NCI-H1105 treated with DMSO at 0.1 percent for 48 hours (cell line): ENCODE measurements around the gene SLC22A23.

Source experiments
- DNase-seq: peaks from one replicate; lab custom pipeline; 2025; lab: John Stamatoyannopoulos, UW

SLC22A23 gene, protein sequence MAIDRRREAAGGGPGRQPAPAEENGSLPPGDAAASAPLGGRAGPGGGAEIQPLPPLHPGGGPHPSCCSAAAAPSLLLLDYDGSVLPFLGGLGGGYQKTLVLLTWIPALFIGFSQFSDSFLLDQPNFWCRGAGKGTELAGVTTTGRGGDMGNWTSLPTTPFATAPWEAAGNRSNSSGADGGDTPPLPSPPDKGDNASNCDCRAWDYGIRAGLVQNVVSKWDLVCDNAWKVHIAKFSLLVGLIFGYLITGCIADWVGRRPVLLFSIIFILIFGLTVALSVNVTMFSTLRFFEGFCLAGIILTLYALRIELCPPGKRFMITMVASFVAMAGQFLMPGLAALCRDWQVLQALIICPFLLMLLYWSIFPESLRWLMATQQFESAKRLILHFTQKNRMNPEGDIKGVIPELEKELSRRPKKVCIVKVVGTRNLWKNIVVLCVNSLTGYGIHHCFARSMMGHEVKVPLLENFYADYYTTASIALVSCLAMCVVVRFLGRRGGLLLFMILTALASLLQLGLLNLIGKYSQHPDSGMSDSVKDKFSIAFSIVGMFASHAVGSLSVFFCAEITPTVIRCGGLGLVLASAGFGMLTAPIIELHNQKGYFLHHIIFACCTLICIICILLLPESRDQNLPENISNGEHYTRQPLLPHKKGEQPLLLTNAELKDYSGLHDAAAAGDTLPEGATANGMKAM

DNA sequence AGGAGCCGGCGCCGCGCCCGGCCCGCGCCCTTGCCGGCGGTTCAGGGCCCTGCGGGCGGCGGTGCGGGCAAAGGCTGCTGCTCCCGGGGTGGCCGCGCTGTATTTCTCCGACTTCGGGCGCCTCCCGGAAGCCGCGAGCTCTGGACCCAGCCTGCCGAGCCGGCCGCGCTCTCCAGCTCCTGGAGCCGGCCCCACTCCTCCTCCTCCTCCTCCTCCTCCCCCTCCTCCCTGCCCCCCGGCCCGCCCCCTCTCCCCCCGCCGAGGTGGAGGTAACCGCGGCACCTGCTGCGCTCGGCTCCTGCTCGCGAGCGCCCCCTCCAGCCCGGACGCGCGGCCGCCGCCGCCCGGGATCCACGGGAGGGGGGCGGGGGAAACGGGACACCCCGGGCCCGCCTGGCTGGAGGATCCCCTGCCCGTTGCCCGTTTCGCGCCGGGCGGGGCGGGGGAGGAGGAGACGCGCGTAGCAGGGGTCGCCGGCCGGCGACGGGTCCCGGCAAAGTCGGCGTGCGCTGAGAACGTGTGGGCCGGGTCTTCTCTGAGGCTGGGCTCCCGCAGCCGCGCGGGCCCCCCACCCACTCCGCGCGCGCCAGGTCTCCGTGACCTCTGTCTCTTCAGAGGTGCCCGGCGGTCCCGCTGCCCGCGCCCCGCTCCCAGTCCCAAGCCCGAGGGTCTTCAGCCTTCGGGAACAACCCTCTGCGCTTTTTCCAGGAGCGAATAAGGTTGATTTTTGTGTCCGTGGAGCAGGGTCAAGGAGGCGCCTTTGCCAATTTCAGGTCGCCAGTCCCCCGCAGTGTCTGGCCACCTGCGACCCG, at the start of gene SLC22A23:
Gene SLC22A23, minus strand, starts transcription at position 153 of the 812 bp plus-strand sequence. CDS start 491 bp downstream, outside the sequence.
- DNase-seq = peak; percentile 68

DNA sequence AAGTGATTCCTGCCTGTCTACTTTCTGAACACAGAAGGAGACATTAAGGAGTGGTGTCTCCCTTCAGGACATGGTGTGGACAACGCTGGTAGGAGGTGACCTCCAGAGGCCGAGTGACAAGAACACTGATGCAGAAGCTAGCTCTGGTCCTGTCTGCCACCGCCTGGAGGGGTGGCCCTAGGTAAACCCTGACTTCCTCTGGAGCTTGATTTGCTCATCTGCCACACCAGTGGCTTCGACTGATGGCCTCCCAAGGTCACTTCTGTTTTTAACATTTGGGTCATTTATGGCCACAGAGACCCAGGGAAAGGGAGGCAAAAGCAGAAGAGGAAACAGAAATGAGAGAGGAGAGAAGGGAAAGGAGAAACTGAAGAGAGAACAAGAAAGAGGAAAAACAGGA, 49.4 kb upstream of the SLC22A23 start:
- no peak for DNase-seq

DNA sequence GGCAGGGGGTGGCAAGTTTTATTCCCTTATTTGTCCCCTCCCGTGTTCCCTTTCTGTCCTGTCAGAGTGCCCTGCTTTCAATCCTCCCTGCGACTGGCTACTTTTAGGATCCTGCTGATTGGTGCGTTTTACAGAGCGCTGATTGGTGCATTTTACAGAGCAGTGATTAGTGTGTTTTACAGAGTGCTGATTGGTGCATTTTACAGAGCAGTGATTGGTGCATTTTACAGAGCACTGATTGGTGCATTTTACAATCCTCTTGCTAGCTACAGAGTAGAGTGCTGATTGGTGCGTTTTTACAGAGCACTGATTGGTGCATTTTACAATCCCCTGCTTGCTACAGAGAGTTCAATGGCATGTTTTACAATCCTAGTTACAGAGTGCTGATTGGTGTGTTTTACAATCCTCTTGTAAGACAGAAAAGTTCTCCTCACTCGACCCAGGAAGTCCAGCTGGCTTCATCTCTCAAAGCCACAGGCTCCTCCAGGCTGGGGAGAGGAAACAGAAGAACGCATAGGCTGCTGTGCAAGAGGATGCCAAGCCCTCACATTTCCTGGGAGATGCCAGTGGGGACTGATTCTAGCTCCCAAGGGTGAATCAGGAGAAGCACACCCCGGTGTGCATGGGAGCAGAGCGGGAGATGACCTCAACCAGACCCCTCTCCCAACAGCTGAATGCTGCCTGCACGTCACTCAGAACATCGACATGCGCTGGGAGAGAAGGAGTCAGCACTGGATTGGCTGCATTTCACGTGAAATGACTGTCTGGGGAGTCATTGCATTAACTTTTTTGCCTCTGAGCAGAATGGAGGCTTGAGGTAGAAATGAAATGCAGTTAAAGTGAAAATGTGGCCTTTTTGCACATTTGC, 48.3 kb upstream of the SLC22A23 start:
- no peak for DNase-seq

DNA sequence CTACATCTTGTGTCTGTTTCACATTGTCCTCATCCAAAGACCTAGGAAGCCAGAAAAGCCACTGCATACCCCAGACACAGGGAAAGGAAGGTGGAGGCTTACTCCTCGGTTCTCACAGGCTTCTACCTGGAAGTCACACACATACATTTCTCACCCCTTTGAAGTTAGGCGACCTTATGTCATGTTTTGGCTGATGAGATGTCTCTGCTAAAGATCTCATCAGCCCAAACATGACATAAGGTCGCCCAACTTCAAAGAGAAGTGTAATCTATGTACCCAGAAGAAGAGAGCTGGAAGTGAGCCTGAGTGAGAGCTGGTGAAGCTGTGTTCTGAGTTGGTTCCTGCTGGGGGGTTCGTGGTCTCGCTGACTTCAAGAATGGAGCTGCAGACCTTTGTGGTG, 47.5 kb upstream of the SLC22A23 start:
- no peak for DNase-seq

DNA sequence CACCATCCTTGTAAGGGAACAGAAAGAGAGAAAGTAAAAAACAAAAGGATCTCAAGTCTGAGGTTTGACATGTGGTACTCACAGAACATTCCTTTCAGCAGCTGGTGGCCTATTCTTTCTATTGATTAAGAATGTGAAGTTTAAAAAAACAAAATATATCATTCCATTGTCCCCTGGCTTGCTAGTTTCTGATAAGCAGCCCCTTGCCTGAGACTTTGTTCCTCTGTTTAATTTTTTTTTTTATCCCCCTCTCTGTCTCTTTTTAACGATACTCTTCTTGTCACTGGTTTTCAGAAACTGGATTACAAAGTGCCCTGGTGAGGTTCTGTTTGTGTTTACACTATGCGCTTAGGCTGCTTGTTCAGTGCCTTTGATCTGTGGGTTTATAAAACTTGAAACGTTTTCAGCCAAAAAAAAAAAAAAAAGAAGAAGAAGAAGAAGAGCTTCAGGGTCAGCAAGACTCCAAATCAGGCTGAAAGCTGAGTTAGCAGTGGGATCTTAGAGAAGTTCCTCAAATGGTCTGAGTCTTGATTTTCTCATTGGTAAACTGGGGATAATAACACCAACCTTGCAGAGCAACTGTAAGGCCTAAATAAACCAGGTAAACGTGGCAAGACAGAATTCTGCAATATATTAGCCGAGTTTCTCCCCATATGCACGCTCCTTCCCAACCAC, 45.1 kb upstream of the SLC22A23 start:
- DNase-seq = no peak

DNA sequence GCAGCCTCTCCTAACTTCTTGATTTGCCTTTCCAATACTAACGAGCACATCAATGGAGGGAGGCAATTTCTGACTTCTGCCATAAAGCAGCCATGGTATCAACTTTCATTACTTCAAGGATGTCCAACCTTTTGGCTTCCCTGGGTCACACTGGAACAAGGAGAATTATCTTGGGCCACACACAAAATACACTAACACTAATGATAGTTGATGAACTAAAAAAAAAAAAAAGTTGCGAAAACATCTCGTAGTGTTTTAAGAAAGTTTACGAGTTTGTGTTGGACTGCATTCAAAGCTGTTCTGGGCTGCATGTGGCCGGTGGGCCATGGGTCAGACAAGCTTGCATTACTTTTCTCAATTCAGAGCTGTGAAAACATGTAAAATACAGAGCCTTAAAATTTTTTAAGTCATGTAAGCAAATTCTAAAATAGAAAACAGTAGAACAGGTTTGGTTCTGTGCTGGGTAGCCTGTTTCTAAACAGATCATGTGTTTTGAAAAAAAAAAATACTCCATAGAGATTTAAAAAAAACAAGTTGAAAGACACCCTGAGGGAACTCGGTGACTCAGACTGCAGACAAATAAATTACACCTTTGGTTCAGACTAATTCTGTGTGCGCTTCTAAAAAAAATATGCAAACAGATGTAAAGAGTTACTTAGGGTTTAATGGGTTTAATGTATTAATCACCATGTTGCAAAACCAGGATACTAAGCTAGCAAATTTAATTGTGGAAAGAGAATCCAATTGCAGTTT, 43.6 kb upstream of the SLC22A23 start:
- peak; percentile 9 for DNase-seq

DNA sequence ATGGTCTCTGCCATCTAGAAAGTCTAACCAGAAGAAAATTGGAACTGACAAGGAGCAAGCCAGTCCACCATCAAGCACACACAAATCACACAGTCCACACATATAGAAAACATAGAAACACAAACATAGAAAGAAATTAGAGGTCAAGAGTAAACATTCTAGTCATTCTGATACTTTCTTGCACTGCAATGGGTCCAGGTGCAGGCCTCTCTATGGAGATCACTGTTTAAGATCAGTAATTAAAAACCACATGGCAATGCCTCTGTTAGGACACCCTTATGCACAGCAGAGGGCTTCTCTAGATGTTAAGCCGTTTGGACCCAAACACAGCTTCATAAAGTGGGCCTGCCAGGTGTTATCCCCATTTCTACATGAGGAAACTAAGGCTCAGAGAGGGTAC, 42.8 kb upstream of the SLC22A23 start:
- DNase-seq = no peak

DNA sequence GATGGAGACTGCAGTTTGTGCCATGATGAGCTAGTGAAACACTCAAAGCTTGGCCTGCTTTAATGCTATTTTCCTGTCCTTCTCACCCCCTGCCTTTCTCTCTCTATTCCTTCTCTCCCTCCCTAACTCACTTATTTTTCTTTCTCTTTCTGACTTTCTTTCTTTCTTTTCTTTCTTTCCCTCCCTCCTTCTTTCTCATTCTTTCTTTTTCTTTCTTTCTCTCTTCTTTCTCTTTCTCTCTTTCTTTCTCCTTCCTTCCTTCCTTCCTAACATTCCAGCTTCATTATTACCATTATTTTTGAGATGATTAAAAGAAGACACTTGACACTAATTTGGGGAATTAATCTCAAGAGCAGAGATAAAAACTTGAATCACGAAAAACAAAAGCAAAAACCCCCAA, 39.5 kb upstream of the SLC22A23 start:
- DNase-seq = no peak

DNA sequence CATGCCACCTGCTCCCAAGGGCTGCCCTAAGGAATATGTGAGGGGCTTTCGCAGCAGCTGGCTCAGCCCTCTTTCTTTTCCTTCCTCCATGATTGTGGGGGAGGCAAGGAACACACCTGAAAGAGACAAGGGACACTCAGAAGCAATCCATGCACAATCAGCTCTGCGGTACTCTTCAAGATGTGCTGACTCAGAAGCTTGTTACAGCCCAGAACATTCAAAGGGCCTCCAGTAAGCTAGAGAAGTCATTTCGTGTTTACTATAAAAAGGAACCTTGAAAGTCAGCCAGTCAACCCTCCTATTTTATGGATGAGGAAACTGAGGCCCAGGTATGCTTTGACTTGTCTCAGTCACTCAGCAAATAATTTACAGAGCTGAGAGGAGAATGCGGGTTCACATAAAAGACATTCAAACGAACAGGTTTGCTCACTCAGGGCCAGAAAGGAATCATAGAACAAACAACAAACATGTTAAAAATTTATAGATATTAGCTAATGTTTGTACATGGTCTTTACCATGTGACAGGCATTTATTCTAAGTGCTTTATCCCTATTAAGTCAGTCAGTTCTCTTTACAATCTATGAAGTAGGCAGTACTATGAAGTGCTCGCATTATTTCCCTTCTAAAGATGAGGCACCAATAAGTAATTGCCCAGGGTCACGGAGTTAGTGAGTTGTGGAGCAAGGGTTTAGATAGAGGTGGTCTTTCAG, 37.7 kb upstream of the SLC22A23 start:
- DNase-seq = no peak

DNA sequence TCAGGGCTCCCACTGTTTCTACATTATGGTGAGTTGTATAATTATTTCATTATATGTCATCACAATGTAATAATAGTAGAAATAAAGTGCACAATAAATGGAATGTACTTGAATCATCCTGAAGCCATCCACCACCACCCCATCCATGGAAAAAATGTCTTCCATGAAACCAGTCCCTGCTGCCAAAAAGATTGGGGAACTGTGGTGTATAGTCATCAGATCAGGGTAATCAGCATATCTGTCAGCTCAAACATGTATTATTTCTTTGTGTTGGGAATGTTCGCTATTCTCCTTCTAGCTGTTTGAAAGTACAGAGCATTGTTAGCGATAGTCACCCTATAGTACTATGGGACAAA, 33.8 kb upstream of the SLC22A23 start:
- no peak for DNase-seq

DNA sequence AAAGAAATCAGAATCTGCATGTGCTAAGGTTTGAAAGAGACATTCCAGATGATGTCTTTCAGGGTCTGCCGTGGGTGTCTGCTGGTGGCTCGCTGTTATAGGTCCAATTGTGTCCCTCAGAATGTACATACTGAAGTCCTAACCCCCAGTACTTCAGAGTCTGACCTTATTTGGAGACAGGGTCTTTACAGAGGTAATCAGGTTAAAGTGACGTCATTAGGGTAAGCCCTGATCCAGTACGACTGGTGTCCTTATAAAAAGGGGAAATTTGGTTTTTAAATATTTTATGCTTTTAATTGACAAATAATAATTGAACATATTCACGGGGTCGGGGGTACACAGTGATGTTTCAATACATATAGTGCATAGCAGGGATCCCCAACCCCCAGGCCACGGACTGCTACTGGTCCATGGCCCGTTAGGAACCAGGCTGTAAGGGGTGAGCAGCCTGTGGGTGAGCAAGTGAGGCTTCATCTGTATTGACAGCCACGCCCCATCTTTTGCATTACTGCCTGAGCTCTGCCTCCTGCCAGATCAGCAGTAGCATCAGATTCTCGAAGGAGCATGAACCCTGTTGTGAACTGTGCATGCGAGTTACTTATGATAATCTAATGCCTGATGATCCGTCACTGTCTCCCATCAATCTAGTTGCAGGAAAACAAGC, 33.2 kb upstream of the SLC22A23 start:
- no peak for DNase-seq

DNA sequence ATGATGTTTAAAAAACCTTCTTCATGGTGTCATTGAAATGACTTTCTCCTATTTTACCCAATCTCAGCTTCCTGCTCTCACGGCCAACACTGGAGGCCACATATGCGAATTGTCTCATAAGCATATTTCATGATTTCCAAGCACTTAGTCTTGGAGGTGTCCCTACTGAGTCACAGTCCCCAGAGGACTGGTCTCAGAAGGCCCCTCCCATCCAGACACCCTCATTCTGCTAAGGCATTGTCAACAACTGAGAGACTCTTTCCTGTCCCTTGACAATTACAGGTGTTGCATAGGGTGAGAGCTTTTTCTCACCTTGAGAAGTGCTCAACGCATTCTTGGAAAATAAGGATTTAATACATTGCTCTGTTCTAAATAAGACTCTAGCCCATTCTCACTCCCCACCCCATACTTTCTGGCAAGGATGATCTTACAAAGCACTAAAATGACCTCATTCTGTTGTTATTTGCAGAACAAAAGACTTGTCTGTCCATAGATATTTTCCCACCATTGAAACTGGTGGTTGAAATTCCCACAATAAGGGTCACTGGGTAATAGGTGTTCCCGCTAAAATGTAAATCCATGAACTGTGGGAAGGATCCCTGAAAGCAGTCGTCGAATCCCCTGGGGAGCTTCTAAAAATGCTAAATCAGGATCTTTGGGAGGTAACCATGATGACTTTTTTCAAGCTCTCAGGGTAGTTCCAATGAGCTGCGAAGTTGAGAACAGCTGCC, 32.3 kb upstream of the SLC22A23 start:
- no peak for DNase-seq

DNA sequence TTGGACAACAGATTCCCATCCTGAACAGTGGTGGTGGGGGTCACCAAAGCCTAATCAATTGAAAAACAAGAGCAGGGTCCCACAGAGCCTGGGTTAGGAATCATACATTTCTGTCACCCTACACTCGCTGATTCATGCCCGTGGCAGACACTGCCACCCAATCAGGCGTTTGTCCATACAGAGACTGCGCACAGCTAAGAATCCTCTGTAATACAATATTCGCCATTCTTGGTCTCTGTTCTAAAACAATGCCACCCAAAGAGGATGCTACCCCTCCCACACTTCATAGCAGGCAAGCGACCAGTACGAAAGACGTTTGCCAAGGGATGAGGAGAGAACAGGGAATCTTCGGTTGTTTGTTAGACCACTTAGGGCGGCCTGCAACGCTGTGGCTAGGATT, 28.1 kb upstream of the SLC22A23 start:
- DNase-seq = no peak

DNA sequence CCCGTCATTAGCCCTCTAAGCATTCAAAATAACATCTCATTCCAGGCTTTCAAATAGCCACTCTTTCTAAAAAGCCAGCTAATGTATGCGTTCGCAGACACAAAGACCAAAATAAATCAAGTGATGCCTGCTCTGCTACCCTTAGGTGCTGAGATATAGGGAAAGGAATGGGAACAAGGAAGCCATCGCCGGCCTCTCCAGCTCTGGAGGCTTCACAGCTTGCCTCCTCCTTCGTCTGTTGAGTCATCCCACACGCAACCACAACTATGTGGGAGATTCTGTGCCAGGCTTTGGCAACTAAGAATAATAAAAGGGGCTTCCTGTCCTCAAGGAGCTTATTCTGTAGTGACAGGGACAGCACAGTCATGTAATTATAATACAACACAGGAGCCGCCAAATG, 27.3 kb upstream of the SLC22A23 start:
- DNase-seq = no peak

DNA sequence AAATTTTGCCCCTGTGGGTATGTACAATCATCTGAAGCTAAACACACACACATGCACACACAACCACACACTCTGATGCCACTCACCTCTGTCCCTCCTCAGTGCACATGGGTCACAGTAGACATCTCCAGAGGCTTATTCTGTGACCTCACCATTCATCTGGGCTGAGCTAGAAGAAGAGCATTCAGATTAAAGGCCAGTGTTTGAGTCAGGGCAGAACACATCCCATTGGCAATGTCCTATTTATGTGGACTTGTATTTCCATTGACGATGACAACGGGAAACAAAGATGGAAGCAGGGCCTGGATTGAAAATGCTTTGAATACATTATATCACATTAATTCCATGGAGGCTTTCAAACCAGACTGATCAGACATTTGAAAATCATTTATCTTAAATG, 26.8 kb upstream of the SLC22A23 start:
- no peak for DNase-seq

DNA sequence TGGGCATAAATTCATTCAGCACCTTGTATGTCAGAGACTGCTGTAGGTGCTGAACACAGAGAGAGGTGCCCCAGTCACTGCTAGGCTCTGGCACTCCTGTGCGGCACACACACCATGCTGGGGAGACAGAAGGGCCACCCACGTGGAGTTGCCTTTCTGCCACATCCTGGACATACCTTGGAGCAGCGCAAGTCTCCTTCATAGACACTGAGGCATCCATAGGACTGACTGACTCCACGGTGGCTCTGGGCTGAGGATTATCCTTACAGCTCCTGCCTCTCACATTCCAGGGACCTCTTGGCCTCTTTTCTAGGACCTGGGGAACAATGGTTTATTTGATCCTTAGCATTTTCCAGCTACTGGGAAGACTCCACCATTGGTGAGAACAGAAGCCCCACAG, 26.0 kb upstream of the SLC22A23 start:
- no peak for DNase-seq

DNA sequence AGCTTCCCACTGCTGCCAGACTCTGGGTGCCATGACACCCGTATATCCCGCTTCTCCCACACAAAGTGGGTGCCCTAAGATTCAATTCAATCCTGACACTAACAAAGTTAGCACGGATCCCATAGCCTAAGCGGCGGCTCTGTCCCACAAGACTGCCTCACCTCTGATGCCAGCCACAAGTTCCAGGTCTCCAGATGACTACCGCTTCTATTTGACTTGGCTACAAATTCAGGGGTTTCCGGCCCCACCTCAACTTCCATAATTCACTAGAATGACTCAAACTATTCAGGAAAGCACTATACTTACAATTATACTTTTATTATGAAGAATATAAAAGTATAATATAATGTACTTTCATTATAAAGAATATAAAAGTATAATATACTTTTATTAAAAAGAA, 24.8 kb upstream of the SLC22A23 start:
- no peak for DNase-seq

DNA sequence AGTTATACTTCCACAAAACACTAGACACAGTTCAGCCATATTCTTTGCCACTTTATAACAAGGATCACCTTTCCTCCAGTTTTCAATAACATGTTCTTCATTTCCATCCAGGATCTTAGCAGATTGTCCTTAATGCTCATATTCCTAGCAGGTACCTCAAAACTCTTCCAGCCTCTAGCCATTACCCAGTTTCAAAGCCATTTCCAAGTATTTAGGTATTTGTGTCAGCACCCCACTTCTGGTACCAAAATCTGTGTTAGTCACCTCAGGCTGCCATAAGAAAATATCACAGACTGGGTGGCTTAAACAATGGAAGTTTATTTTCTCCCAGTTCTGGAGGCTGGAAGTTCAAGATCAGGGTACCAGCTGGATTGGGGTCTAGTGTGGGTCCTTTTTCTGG, 23.2 kb upstream of the SLC22A23 start:
- DNase-seq = no peak

DNA sequence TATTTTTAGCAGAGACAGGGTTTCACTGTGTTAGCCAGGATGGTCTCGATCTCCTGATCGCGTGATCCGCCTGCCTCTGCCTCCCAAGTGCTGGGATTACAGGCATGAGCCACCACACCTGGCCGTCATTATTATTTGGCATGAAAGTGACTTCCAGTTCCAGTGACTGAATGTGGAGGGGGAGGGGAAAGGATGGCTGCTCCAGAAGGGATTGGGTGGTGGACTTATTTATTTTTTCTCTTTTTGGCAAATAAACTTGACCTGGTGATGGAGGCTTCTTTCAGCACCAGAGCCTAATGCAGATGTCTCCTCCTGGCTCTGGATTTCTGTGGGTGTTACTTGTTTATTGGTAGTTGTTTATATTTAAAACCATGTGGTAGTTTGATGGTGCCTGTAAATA, 16.9 kb upstream of the SLC22A23 start:
- no peak for DNase-seq
